GM13977 (cell line): ENCODE measurements around the gene RNF186.
"Not testable (repeated sequence)": the region's sequence is repeated elsewhere in the genome, so short reads cannot be mapped to it uniquely, and the experiment has no call there.

ENCODE experiments used
- DNase-seq: peaks from one replicate; pipeline ENCODE4 v3.0.0; 2012; ENCODE audit warnings: low spot score
- in situ Hi-C: fragments of 300-500 bp; cut with MboI; formaldehyde crosslinking; loops from one replicate; pipeline ENCODE4 v1.12.0; 2022; ENCODE audit warnings: low sequenced_read_pairs, low pct_unique_long_range_greater_than_20kb, mixed read lengths, inconsistent platforms; ENCODE audit not compliant: unreplicated experiment
- TF ChIP-seq, protein P1 (sequence below): IDR thresholded peaks from 2 replicates; pipeline ENCODE4 v1.5.1; 2012; ENCODE audit warnings: mild to moderate bottlenecking, control low read depth; ENCODE audit not compliant: insufficient read depth; ENCODE audit errors: extremely low read depth, missing control alignments

Gene RNF186

DNA sequence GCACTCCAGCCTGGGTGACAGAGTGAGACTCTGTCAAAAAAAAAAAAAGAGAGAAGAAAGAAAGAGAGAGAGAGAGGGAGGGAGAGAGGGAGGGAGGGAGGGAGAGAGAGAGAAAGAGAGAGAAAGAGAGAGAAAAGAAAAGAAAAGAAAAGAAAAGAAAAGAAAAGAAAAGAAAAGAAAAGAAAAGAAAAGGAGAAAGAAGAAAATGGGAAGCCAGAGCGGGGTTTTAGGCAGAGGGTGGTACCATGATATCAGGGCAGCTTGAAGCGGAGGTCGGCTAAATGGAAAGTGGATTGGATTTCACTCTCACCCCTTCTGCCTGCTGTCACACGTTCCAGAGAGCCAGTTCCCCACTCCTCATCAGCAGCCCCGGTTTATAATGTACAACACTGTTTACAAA, 17.3 kb downstream of the RNF186 start:
- in situ Hi-C loops = no loop called here
- DNase-seq = no peak
- TF ChIP-seq, protein P1, sequence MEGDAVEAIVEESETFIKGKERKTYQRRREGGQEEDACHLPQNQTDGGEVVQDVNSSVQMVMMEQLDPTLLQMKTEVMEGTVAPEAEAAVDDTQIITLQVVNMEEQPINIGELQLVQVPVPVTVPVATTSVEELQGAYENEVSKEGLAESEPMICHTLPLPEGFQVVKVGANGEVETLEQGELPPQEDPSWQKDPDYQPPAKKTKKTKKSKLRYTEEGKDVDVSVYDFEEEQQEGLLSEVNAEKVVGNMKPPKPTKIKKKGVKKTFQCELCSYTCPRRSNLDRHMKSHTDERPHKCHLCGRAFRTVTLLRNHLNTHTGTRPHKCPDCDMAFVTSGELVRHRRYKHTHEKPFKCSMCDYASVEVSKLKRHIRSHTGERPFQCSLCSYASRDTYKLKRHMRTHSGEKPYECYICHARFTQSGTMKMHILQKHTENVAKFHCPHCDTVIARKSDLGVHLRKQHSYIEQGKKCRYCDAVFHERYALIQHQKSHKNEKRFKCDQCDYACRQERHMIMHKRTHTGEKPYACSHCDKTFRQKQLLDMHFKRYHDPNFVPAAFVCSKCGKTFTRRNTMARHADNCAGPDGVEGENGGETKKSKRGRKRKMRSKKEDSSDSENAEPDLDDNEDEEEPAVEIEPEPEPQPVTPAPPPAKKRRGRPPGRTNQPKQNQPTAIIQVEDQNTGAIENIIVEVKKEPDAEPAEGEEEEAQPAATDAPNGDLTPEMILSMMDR = no peak

DNA sequence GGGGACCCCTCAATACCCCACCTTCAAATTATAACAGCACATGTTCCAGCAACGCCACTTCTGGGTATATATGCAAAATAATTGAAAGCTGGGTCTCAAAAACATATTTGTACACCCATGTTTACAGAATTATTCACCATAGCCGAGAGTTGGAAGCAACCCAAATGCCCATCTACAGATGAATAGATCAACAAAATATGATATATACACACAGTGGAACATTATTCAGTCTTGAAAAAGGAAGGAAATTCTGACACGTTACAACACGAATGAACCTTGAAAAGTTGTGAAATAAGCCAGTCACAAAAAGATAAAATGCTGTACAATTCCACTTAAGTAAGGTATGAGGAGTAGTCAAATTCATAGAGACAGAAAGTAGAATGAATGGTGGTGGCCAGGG, 20.5 kb downstream of the RNF186 start:
- TF ChIP-seq, protein P1 = no peak
- DNase-seq = no peak
- in situ Hi-C loops = no loop called here

DNA sequence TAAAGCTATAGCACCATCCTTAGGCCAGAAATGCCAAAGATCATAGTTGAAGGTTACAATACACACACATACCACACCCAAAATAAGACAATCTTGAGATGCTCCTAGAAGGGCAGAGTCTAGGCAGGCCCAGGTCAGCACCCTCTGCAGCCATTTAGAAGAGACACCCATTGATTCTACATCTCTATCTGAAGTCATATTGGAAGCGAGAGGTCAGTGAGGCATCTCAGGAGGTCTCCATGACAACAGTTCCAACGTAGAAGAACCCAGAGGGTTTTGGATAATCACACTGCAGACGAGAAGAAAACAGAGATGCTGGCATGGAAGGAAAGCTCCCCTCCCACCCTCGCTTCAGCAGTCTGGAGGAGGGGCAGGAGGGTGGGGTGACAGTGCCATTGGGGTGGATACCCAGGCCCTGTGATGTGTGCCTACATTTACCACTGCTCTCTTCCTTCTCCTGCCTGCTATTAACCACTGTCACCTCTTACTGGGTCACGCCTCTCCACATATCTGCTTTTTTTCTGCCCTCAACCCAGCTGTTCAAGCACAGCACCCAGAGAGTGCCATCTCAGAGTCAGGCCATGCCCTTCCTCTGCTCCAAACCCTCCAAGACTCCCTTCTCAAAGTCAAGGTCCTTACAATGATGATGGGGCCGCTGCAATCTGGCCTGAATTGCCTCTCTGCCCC, 21.6 kb downstream of the RNF186 start:
- TF ChIP-seq, protein P1 = no peak
- DNase-seq = peak; percentile 54
- in situ Hi-C loops = no loop called here

DNA sequence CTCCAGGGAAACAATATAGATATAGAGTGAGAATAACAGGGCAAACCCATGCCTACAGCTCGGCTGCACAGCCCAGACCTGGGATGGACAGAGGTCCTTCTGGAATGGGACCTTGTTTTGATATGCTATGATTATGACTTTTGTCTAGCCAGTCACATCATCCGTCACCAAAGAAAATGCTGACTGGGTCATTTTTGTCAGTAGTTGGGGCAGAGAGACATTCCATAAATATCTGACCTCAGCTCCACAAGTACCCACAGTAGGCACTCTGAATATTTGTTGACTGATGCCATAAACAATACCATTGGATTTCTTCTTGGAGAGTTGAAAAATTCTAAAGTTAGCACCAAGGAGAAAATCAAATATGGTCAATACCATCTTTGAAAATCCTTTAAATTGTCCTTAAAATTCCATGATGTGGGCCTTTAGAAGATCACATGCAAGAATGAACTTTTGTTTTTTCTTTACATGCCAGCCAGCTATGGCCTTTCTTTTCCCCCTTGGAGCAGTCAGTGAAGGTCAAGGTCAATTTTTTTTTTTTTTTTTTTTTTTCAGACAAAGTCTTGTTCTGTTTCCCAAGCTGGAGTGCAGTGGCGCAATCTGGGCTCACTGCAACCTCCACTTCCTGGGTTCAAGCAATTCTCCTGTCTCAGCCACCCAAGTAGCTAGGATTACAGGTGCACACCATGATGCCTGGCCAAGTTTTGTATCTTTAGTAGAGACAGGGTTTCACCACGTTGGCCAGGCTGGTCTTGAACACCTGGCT, 22.7 kb downstream of the RNF186 start:
- TF ChIP-seq, protein P1 = no peak
- in situ Hi-C loops = no loop called here
- no peak for DNase-seq

DNA sequence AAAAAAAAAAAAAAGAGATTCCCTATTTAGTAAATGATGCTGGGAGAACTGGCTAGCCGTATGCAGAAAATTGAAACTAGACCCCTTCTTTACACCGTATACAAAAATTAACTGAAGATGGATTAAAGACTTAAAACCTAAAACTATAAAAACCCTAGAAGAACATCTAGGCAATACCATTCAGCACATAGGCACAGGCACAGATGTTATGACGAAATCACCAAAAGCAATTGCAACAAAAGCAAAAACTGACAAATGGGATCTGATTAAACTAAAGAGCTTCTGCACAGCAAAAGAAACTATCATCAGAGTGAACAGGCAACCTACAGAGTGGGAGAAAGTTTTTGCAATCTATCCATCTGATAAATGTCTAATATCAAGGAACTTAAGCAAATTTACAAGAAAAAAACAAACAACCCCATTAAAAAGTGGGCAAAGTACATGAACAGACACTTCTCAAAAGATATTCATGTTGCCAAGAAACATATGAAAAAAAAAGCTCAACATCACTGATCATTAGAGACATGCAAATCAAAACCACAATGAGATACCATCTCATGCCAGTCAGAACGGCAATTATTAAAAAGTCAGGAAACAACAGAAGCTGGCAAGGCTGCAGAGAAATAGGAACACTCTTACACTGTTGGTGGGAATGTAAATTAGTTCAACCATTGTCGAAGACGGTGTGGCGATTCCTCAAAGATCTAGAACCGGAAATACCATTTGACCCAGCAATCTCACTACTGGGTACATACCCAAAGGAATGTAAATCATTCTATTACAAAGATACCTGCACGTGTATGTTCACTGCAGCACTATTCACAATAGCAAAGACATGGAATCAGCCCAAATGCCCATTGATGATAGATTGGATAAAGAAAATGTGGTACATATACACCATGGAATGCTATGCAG, 24.8 kb downstream of the RNF186 start:
- DNase-seq, in situ Hi-C loops: not testable (repeated sequence)

DNA sequence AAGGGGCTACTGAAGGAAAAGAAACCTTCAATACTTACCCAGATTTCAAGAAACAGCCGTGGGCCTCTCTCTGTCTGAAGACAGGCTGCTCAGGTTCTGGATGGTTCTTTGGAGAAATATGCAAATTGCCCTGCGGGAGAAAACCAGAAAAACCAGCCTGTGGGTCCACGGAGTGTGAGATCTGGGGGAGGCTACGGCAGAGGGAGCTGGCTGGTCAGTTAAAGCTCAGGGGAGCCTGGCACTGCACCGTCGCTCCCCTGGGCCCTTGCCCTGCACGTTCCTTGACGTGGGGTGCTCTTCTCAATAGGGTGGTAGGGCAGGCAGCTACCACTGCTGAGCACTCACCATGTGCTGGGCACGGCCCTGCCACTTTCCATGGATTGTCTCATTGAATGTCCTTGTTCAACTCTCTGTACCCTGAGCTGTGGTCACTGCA, 28.1 kb downstream of the RNF186 start:
- TF ChIP-seq, protein P1 = no peak
- in situ Hi-C loops = no loop called here
- no peak for DNase-seq
